Loucy (cell line): Measurements from ENCODE around the gene NCF4.

ENCODE experiments used
- H2AFZ ChIP-seq: fragments of 200-600 bp; sonication (generic); 2 replicates; pipeline ENCODE4 v1.6.0; 2016; ENCODE audit warnings: antibody characterized with exemption, mild to moderate bottlenecking, low read length, moderate library complexity
- H3F3A ChIP-seq: fragments of 200-600 bp; 2 replicates; pipeline ENCODE4 v1.6.0; 2016; ENCODE audit warnings: antibody characterized with exemption, low read depth, mild to moderate bottlenecking
- H3K27me3 ChIP-seq: fragments of 200-600 bp; sonication (generic); 2 replicates; pipeline ENCODE4 v1.6.1; 2014; ENCODE audit warnings: low read length, mild to moderate bottlenecking; ENCODE audit not compliant: insufficient read depth, poor library complexity, severe bottlenecking
- H3K36me3 ChIP-seq: fragments of 200-600 bp; sonication (generic); 2 replicates; pipeline ENCODE4 v1.6.1; 2016; ENCODE audit warnings: low read length; ENCODE audit not compliant: insufficient read depth
- H3K4me1 ChIP-seq: fragments of 200-600 bp; sonication (generic); 2 replicates; pipeline ENCODE4 v1.5.1; 2014; ENCODE audit warnings: low read length, mild to moderate bottlenecking; ENCODE audit not compliant: insufficient read depth, poor library complexity, severe bottlenecking
- H3K4me2 ChIP-seq: fragments of 200-600 bp; sonication (generic); 2 replicates; pipeline ENCODE4 v1.6.0; 2014; ENCODE audit warnings: antibody characterized with exemption, low read length, low read depth, mild to moderate bottlenecking; ENCODE audit not compliant: poor library complexity, severe bottlenecking
- H3K4me3 ChIP-seq: fragments of 200-600 bp; sonication (generic); 2 replicates; pipeline ENCODE4 v1.5.1; 2014; ENCODE audit warnings: low read length, mild to moderate bottlenecking, mixed read lengths; ENCODE audit not compliant: poor library complexity, severe bottlenecking
- H3K79me2 ChIP-seq: fragments of 200-600 bp; sonication (generic); 2 replicates; pipeline ENCODE4 v1.6.1; 2014; ENCODE audit warnings: low read length; ENCODE audit not compliant: insufficient read depth
- H3K9ac ChIP-seq: fragments of 200-600 bp; sonication (generic); 2 replicates; pipeline ENCODE4 v1.6.0; 2014; ENCODE audit warnings: mild to moderate bottlenecking, low read depth, low read length, moderate library complexity; ENCODE audit not compliant: poor library complexity, severe bottlenecking
- H3K9me2 ChIP-seq: fragments of 200-600 bp; sonication (generic); replicated peaks from 2 replicates; pipeline ENCODE4 v1.6.1; 2016; ENCODE audit warnings: low read depth, low read length, mixed read lengths
- H3K9me3 ChIP-seq: fragments of 200-600 bp; sonication (generic); 2 replicates; pipeline ENCODE4 v1.6.1; 2014; ENCODE audit warnings: mild to moderate bottlenecking, antibody characterized with exemption, low read length, low read depth; ENCODE audit not compliant: insufficient read depth
- H4K20me1 ChIP-seq: fragments of 200-600 bp; sonication (generic); 2 replicates; pipeline ENCODE4 v1.6.0; 2014; ENCODE audit warnings: antibody characterized with exemption, low read length, mild to moderate bottlenecking; ENCODE audit not compliant: insufficient read depth, poor library complexity, severe bottlenecking
- EZH2phosphoT487 ChIP-seq: fragments of 200-600 bp; IDR thresholded peaks from 2 replicates; pipeline ENCODE4 v1.6.1; 2018; ENCODE audit warnings: antibody characterized with exemption, mild to moderate bottlenecking, moderate library complexity, borderline replicate concordance
- TF ChIP-seq, protein P1 (sequence below): fragments of 200-600 bp; sonication (generic); conservative IDR thresholded peaks from 2 replicates; pipeline ENCODE4 v1.5.1; 2014; ENCODE audit warnings: mild to moderate bottlenecking, antibody characterized with exemption, low read length

Gene NCF4

DNA sequence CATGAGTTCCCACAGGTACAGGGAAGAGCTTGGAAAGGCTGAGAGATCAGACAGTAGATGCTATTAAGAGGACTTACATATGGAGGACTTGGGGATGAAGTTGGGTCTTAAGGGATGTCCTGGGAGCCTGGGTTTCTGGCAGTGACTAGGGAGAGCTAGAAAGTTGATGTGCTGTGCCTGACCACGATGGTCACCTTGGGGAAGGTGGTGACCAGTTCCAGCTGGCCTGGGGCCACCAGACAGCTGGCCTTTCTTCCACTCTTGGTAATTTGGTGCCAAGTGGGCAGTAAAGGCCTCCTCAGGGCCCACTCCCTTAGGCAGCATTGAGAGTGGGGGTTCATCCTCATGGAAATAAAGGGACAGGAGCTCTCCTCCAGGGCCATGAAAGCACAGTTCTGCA, 38.7 kb downstream of the NCF4 start:
- H3K36me3 ChIP-seq, result no peaks in the 10 kb centered on the region
- no peaks in the 10 kb centered on the region for H3F3A ChIP-seq
- no peaks in the 10 kb centered on the region for H3K4me1 ChIP-seq
- H3K9me2 ChIP-seq, result no peaks in the 10 kb centered on the region
- no peak overlapping the region for H2AFZ ChIP-seq
- H4K20me1 ChIP-seq, result no peaks in the 10 kb centered on the region
- H3K27me3 ChIP-seq, result no peaks in the 10 kb centered on the region
- no peak overlapping the region for H3K9ac ChIP-seq
- no peak for TF ChIP-seq EZH2phosphoT487
- H3K9me3 ChIP-seq, result no peaks in the 10 kb centered on the region
- H3K4me3 ChIP-seq, result no peak overlapping the region
- no peaks in the 10 kb centered on the region for H3K79me2 ChIP-seq
- no peak overlapping the region for H3K4me2 ChIP-seq

DNA sequence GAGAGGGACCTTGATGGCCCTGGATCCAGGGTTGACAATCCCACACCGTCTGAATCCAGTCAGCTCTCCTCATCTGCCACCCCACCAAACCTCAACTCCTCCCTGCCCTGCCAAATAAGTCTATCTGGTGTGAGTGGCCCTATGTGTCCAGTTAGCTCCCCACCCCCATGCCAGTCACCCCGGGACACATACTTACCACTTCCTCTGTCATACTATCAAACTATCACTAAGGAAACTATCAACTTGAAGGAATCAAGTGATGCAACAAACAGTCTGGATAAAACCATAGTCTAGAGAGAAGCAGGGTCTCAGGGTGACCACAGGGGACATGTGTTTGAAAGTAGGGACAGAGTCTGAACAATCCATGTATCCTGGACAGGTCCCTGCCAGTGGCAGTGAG, 39.4 kb downstream of the NCF4 start:
- no peaks in the 10 kb centered on the region for H3K36me3 ChIP-seq
- no peaks in the 10 kb centered on the region for H3K4me1 ChIP-seq
- H3K9me3 ChIP-seq, result no peaks in the 10 kb centered on the region
- H3K9ac ChIP-seq, result no peak overlapping the region
- no peaks in the 10 kb centered on the region for H3K27me3 ChIP-seq
- no peaks in the 10 kb centered on the region for H4K20me1 ChIP-seq
- no peak overlapping the region for H3K4me2 ChIP-seq
- H3K4me3 ChIP-seq, result no peak overlapping the region
- no peak overlapping the region for H2AFZ ChIP-seq
- H3K79me2 ChIP-seq, result no peaks in the 10 kb centered on the region
- TF ChIP-seq EZH2phosphoT487, result no peak
- TF ChIP-seq, protein P1, sequence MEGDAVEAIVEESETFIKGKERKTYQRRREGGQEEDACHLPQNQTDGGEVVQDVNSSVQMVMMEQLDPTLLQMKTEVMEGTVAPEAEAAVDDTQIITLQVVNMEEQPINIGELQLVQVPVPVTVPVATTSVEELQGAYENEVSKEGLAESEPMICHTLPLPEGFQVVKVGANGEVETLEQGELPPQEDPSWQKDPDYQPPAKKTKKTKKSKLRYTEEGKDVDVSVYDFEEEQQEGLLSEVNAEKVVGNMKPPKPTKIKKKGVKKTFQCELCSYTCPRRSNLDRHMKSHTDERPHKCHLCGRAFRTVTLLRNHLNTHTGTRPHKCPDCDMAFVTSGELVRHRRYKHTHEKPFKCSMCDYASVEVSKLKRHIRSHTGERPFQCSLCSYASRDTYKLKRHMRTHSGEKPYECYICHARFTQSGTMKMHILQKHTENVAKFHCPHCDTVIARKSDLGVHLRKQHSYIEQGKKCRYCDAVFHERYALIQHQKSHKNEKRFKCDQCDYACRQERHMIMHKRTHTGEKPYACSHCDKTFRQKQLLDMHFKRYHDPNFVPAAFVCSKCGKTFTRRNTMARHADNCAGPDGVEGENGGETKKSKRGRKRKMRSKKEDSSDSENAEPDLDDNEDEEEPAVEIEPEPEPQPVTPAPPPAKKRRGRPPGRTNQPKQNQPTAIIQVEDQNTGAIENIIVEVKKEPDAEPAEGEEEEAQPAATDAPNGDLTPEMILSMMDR, result no peak
- H3F3A ChIP-seq, result no peaks in the 10 kb centered on the region
- H3K9me2 ChIP-seq, result no peaks in the 10 kb centered on the region

DNA sequence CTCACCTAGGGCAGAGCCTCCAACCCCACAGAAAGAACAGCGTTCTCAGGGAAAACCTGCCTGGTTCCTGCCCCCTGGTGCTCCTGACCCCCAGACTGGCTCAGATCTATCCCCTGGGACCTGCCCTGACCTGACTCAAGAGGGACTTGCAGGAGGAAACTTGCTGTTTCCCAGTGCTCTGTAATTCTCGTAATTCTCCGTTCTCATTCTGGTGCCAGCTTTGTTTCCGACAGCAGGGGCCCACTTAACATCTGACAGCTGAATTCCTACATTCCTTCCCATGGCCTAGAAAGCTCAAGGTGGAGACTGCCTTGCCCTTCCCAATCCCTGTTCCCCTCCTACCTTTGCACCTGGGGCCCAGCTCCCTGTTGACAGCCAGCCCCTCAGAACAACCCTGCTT, 40.1 kb downstream of the NCF4 start:
- no peaks in the 10 kb centered on the region for H3K4me1 ChIP-seq
- H3K9me2 ChIP-seq, result no peaks in the 10 kb centered on the region
- no peak overlapping the region for H2AFZ ChIP-seq
- H3K4me2 ChIP-seq, result no peak overlapping the region
- H3F3A ChIP-seq, result no peaks in the 10 kb centered on the region
- no peaks in the 10 kb centered on the region for H3K79me2 ChIP-seq
- H4K20me1 ChIP-seq, result no peaks in the 10 kb centered on the region
- TF ChIP-seq EZH2phosphoT487, result no peak
- TF ChIP-seq, protein P1, result no peak
- no peak overlapping the region for H3K4me3 ChIP-seq
- no peak overlapping the region for H3K9ac ChIP-seq
- no peaks in the 10 kb centered on the region for H3K36me3 ChIP-seq
- no peaks in the 10 kb centered on the region for H3K9me3 ChIP-seq
- no peaks in the 10 kb centered on the region for H3K27me3 ChIP-seq

DNA sequence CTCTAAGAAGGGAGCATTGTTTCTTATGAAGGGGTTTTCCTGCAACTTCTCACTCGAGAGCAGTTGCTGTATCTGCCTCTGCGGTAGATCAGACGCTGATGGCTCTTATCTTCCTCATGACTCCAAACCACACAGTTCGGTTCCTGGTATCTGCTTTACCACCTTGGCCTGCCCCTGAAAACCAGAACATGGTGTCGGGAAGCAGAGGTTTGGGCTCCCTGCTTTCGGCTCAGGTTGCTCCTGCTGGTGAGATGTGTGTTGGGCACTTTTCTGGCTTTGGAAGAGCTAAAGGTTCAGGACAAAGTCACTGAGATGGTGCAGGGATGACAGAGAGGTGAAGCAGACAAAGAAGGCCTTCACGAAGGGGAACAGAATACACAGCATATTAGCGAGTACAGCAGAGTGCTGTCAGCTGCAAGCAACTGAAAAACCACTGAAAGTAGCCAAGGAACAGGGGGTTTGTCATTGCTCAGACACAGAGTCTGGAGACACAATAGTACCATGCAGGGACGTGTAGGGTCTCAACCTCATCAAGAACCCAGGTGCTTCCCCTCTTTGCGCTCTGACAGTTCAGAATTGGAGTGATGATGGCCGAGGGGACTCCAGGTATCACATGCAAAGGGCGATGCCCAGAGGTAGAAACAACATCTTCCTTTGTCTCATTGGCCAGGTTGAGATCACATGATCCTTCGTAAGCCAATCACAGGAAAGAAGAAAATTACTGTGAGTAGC, 40.8 kb downstream of the NCF4 start:
- H3F3A ChIP-seq, result no peaks in the 10 kb centered on the region
- H3K79me2 ChIP-seq, result no peaks in the 10 kb centered on the region
- H3K36me3 ChIP-seq, result no peaks in the 10 kb centered on the region
- TF ChIP-seq EZH2phosphoT487, result no peak
- TF ChIP-seq, protein P1, result no peak
- no peak overlapping the region for H3K4me2 ChIP-seq
- H3K27me3 ChIP-seq, result no peaks in the 10 kb centered on the region
- no peak overlapping the region for H3K4me3 ChIP-seq
- no peak overlapping the region for H2AFZ ChIP-seq
- H3K9me2 ChIP-seq, result no peaks in the 10 kb centered on the region
- no peaks in the 10 kb centered on the region for H3K4me1 ChIP-seq
- H3K9ac ChIP-seq, result no peak overlapping the region
- no peaks in the 10 kb centered on the region for H3K9me3 ChIP-seq
- no peaks in the 10 kb centered on the region for H4K20me1 ChIP-seq
